Measurements from ENCODE around the gene ZNF398.
"Not testable (repeated sequence)": the region's sequence is repeated elsewhere in the genome, so short reads cannot be mapped to it uniquely, and the experiment has no call there.

The ZNF398 gene

DNA sequence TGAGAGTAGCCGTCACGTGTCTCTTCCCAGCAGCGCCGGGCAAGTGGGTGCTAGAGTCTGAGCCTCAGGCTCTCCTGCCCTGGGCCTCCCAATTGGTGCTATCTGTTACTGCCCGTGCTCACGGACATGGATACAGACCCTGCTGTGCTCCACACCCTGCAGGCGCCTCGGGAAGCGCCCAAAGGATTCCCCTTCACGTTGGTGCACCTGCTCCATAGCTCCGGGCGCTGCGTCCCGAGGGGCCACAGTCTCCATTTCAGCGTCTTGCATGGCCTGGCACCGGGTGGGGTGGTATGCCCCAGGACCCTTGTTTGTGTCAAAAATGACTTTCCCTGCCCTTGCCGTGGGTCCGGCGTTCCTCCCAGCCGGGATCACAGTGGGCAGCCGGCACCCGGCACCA lies 78.4 kb downstream of the ZNF398 start:
- no peak for DNase-seq (ENCODE audit: low read depth, low spot score)

- DNase-seq (ENCODE audit: low read depth, low spot score) = not testable (repeated sequence)
These were observed 79.1 kb downstream of the ZNF398 start for GRCh38 chr7:149226366-149226765.

DNA sequence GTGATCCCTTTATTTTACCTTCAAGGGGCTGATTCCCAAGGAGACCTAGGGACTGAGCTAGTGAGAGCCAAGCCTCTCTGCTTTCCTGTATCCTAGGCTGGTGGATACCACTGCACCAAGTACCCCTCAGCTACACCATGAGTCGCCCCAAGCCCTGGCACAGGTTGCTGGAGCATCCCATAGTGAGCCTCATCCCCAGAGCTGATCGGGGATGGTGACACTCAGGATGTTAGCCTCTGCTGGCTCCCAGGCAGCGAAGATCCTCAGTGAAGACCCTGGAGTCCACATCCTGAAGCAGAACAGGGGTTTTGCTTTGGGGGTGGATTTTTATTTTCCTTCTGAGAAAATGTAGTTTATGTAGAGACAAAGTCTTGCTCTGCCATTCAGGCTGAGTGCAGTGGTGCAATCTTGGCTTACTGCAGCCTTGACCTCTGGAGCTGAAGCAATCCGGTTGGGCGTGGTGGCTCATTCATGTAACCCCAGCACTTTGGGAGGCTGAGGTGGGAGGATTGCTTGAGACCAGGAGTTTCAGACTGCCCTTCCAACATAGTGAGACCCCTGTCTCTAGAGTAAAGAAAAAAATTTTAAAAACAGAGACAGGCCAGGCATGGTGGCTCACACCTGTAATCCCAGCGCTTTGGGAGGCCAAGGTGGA lies 79.7 kb downstream of the ZNF398 start:
- DNase-seq (ENCODE audit: low read depth, low spot score) = no peak

DNA sequence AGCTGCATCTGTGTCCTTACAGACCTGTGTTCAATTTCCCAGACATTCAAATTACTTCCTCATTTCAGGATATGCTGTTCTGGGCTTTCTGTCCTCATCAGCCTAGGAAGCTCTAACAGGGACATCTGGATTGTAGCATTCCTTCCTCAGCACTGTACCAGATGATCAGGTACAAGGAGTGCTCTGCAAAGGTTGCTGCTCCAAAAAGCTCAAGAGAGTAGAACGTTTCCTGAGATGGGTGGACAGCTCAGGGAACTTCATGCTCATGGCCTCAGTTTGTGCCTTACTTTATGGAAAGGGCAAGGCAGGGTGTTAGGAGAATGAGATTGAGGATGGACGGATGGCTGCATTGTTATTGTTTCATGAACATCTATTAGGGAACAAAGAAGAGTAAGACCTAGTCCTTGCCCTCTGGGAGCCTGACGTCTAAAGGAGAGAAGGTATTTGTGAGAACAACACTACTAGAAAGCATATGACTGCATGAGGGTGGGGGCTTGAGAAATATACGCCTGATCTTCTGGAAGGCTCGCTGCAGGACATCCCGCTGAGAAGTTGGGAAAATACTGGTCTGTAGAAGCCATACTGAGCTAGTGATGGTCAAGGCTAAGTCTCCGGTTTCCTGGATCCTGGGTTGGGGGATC lies 81.7 kb downstream of the ZNF398 start:
- no peak for DNase-seq (ENCODE audit: low read depth, low spot score)

GRCh38 chr7:149229526-149229925 lies 82.3 kb downstream of the ZNF398 start:
- no peak for DNase-seq (ENCODE audit: low read depth, low spot score)

- DNase-seq (ENCODE audit: low read depth, low spot score) = no peak
These were observed 85.1 kb downstream of the ZNF398 start for GRCh38 chr7:149232362-149232761.

Measured in astrocyte of the hippocampus (primary cell).